ENCODE measurements around the gene EFR3B. TPM values are rescaled to one million over a fixed set of nuclear protein-coding genes. Genes with fewer than 3 reads are reported as not detected.

EFR3B gene
- total RNA-seq, 1 donor from 2014 or later: 22.9 TPM

DNA sequence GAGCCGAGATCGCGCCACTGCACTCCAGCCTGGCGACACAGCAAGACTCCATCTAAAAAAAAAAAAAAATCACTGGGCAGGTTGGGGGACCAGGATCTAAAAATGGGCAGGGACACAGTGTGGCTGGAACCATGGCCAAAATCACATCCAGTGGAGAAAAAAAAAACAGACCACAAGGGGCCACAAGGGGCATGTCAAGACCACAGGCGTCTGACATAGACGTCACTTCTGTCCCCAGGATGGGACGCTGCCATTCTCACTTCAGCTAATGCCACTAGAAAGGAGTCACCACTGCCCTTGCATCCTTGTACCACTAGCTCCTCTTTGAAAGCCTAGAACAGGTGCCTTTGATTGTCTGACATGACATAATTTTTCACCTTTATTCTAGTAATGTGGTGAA is 129.0 kb downstream of the EFR3B start:
- Mint-ChIP-seq H3K27ac (ENCODE audit: unreplicated experiment) (no peak overlapping the region), H3K4me1 (ENCODE audit: low read depth, unreplicated experiment) (no peaks in the 10 kb centered on the region), H3K9me3 (ENCODE audit: unreplicated experiment) (peaks cover 7% of the 10 kb centered on the region), H3K27me3 (ENCODE audit: unreplicated experiment) (peaks cover 29% of the 10 kb centered on the region), H3K4me3 (ENCODE audit: unreplicated experiment) (no peak overlapping the region), H3K36me3 (ENCODE audit: unreplicated experiment) (peaks cover 9% of the 10 kb centered on the region)
- no peak for DNase-seq
- TF ChIP-seq, protein P1, sequence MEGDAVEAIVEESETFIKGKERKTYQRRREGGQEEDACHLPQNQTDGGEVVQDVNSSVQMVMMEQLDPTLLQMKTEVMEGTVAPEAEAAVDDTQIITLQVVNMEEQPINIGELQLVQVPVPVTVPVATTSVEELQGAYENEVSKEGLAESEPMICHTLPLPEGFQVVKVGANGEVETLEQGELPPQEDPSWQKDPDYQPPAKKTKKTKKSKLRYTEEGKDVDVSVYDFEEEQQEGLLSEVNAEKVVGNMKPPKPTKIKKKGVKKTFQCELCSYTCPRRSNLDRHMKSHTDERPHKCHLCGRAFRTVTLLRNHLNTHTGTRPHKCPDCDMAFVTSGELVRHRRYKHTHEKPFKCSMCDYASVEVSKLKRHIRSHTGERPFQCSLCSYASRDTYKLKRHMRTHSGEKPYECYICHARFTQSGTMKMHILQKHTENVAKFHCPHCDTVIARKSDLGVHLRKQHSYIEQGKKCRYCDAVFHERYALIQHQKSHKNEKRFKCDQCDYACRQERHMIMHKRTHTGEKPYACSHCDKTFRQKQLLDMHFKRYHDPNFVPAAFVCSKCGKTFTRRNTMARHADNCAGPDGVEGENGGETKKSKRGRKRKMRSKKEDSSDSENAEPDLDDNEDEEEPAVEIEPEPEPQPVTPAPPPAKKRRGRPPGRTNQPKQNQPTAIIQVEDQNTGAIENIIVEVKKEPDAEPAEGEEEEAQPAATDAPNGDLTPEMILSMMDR (IDR thresholded peaks at IDR 0.05; ENCODE audit: partially characterized antibody, unreplicated experiment): no peak

DNA sequence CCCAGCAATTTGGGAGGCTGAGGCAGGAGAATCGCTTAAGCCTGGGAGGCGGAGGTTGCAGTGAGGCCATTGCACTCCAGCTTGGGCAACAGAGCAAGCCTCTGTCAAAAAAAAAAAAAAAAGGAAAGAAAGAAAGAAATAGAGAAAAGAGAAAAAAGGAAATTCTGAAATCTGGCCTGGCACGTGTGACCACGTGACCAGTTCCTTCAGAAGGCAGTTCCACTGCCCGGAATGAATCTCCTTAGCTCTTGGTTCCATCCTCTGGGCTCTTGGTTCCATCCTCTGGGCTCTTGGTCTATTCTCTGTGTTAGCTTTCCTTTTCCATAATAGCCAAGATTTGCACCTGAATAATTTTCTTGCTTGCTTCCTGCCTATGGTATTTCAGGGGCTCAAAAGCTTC is 131.8 kb downstream of the EFR3B start:
- TF ChIP-seq, protein P1 (IDR thresholded peaks at IDR 0.05; ENCODE audit: partially characterized antibody, unreplicated experiment): no peak
- H3K4me3 Mint-ChIP-seq (ENCODE audit: unreplicated experiment): no peak overlapping the region
- H3K4me1 Mint-ChIP-seq (ENCODE audit: low read depth, unreplicated experiment): peaks cover 20% of the 10 kb centered on the region
- peaks cover 7% of the 10 kb centered on the region for H3K9me3 Mint-ChIP-seq (ENCODE audit: unreplicated experiment)
- peaks cover 32% of the 10 kb centered on the region for H3K27me3 Mint-ChIP-seq (ENCODE audit: unreplicated experiment)
- H3K27ac Mint-ChIP-seq (ENCODE audit: unreplicated experiment): no peak overlapping the region
- no peak for DNase-seq
- H3K36me3 Mint-ChIP-seq (ENCODE audit: unreplicated experiment): peaks cover 9% of the 10 kb centered on the region

DNA sequence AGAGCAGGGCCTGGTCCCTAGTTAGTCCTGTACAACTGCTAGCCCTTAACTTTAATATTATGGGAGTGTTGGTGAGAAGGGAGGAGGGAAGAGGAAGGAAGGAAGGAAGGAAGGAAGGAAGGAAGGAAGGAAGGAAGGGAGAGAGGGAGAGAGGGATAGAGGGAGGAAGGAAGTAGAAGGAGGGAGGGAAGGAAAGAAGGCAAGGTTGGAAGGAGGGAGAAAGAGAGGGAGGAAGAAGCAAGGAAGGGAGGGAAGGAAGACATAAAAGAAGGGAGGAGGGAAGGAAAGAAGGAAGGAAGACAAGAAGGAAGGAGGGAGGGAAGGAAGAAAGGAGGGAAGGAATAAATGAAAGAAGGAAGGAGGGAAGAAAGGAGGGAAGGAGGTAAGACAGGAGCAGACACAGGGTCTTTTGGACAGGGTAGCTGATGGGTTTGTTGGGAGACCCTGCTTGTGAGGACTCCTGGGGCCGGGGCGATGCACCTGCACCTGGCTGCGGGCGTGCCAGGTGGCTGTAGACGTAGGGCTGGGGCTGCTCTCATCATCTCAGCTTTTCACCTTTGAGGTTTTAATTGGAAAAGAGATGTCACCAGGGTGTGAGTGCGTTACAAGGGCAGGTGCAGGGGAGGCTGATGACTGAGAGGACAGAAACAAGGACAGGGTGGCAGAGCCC is 132.5 kb downstream of the EFR3B start:
- Mint-ChIP-seq H3K9me3 (ENCODE audit: unreplicated experiment) (peaks cover 7% of the 10 kb centered on the region), H3K27ac (ENCODE audit: unreplicated experiment) (no peak overlapping the region), H3K36me3 (ENCODE audit: unreplicated experiment) (peaks cover 9% of the 10 kb centered on the region), H3K4me3 (ENCODE audit: unreplicated experiment) (no peak overlapping the region), H3K27me3 (ENCODE audit: unreplicated experiment) (peaks cover 29% of the 10 kb centered on the region), H3K4me1 (ENCODE audit: low read depth, unreplicated experiment) (peaks cover 20% of the 10 kb centered on the region)
- DNase-seq: no peak
- TF ChIP-seq, protein P1 (IDR thresholded peaks at IDR 0.05; ENCODE audit: partially characterized antibody, unreplicated experiment): no peak

DNA sequence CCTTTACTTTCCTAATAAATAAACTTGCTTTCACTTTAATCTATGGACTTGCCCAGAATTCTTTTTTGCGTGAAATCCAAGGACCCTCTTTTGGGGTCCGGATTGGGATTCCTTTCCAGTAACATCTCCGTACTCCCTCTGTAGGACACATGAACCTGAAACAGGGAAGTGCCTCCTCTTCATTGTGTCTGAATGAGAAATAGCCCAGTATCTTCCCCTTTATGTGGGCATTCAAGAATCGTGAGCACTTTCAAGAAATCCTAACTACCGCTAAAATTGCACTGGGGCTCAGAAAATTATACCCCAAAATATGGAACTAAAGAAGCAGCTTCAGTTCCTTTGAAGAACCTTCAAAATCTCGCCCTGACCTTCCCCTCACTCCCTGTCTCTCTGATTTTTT is 134.3 kb downstream of the EFR3B start:
- no peak overlapping the region for H3K27ac Mint-ChIP-seq (ENCODE audit: unreplicated experiment)

More for the DNA sequence above, 134.3 kb downstream of the EFR3B start:
- Mint-ChIP-seq H3K36me3 (ENCODE audit: unreplicated experiment) (no peaks in the 10 kb centered on the region), H3K4me1 (ENCODE audit: low read depth, unreplicated experiment) (peaks cover 20% of the 10 kb centered on the region), H3K27me3 (ENCODE audit: unreplicated experiment) (peaks cover 21% of the 10 kb centered on the region), H3K4me3 (ENCODE audit: unreplicated experiment) (no peak overlapping the region), H3K9me3 (ENCODE audit: unreplicated experiment) (peaks cover 3% of the 10 kb centered on the region)
- no peak for DNase-seq
- TF ChIP-seq, protein P1 (IDR thresholded peaks at IDR 0.05; ENCODE audit: partially characterized antibody, unreplicated experiment): no peak

All from glutamatergic neuron (in vitro differentiated cells).